Measurements from ENCODE around the gene OCIAD2. TPM values are rescaled to one million over a fixed set of nuclear protein-coding genes. Genes with fewer than 3 reads are reported as not detected.

OCIAD2 gene
- polyA plus RNA-seq = 125 TPM
- long read RNA-seq, donor 1, transcript OCIAD2-205 (7 exons, 1,163 nt) = major isoform, 53 of 67 reads
- long read RNA-seq, donor 1, transcript OCIAD2-204 (6 exons, 812 nt) = minor isoform, 7 of 67 reads
- long read RNA-seq, donor 1, partial matches to known transcripts = 6 of 67 reads
- long read RNA-seq, donor 1, other reads (novel, unspliced or antisense) = 0 of 67 reads
- long read RNA-seq, donor 2, transcript OCIAD2-205 (7 exons, 1,163 nt) = major isoform, 98 of 136 reads
- long read RNA-seq, donor 2, transcript OCIAD2-204 (6 exons, 812 nt) = minor isoform, 12 of 136 reads
- long read RNA-seq, donor 2, partial matches to known transcripts = 25 of 136 reads
- long read RNA-seq, donor 2, other reads (novel, unspliced or antisense) = 0 of 136 reads
- long read RNA-seq, donor 3, transcript OCIAD2-204 (6 exons, 812 nt) = minor isoform, 9 of 198 reads
- long read RNA-seq, donor 3, transcript OCIAD2-205 (7 exons, 1,163 nt) = major isoform, 157 of 198 reads
- long read RNA-seq, donor 3, partial matches to known transcripts = 29 of 198 reads
- long read RNA-seq, donor 3, other reads (novel, unspliced or antisense) = 0 of 198 reads
- long read RNA-seq, donor 4, transcript OCIAD2-205 (7 exons, 1,163 nt) = major isoform, 17 of 17 reads
- long read RNA-seq, donor 4, partial matches to known transcripts = 0 of 17 reads
- long read RNA-seq, donor 4, other reads (novel, unspliced or antisense) = 0 of 17 reads
- long read RNA-seq, donor 5, transcript OCIAD2-205 (7 exons, 1,163 nt) = major isoform, 42 of 45 reads
- long read RNA-seq, donor 5, partial matches to known transcripts = 0 of 45 reads
- long read RNA-seq, donor 5, other reads (novel, unspliced or antisense) = 0 of 45 reads
- long read RNA-seq, donor 6, transcript OCIAD2-204 (6 exons, 812 nt) = minor isoform, 7 of 137 reads
- long read RNA-seq, donor 6, transcript OCIAD2-205 (7 exons, 1,163 nt) = major isoform, 105 of 137 reads
- long read RNA-seq, donor 6, partial matches to known transcripts = 20 of 137 reads
- long read RNA-seq, donor 6, other reads (novel, unspliced or antisense) = 5 of 137 reads
- long read RNA-seq, donor 7, transcript OCIAD2-205 (7 exons, 1,163 nt) = major isoform, 23 of 24 reads
- long read RNA-seq, donor 7, partial matches to known transcripts = 0 of 24 reads
- long read RNA-seq, donor 7, other reads (novel, unspliced or antisense) = 0 of 24 reads
- long read RNA-seq, donor 8, transcript OCIAD2-205 (7 exons, 1,163 nt) = major isoform, 143 of 194 reads
- long read RNA-seq, donor 8, transcript OCIAD2-204 (6 exons, 812 nt) = minor isoform, 15 of 194 reads
- long read RNA-seq, donor 8, partial matches to known transcripts = 26 of 194 reads
- long read RNA-seq, donor 8, other reads (novel, unspliced or antisense) = 7 of 194 reads
- long read RNA-seq, donor 9, transcript OCIAD2-204 (6 exons, 812 nt) = minor isoform, 12 of 141 reads
- long read RNA-seq, donor 9, transcript OCIAD2-205 (7 exons, 1,163 nt) = major isoform, 94 of 141 reads
- long read RNA-seq, donor 9, partial matches to known transcripts = 28 of 141 reads
- long read RNA-seq, donor 9, other reads (novel, unspliced or antisense) = 6 of 141 reads
- long read RNA-seq, donor 10, transcript OCIAD2-205 (7 exons, 1,163 nt) = major isoform, 138 of 173 reads
- long read RNA-seq, donor 10, transcript OCIAD2-204 (6 exons, 812 nt) = minor isoform, 6 of 173 reads
- long read RNA-seq, donor 10, partial matches to known transcripts = 16 of 173 reads
- long read RNA-seq, donor 10, other reads (novel, unspliced or antisense) = 8 of 173 reads
- long read RNA-seq, donor 11, transcript OCIAD2-204 (6 exons, 812 nt) = minor isoform, 12 of 106 reads
- long read RNA-seq, donor 11, transcript OCIAD2-205 (7 exons, 1,163 nt) = major isoform, 73 of 106 reads
- long read RNA-seq, donor 11, partial matches to known transcripts = 18 of 106 reads
- long read RNA-seq, donor 11, other reads (novel, unspliced or antisense) = 0 of 106 reads

- 0% methylated on average over 2 of the region's 65 CpGs for WGBS (ENCODE audit: insufficient coverage, low lambda C conversion rate)
- Histone ChIP-seq H3K4me3 (ENCODE audit: low read length) (peak within 1 kb of the TSS; percentile 83), H3K27ac (ENCODE audit: low read length) (peak within 1 kb of the TSS; percentile 72), H3K27me3 (ENCODE audit: control insufficient read depth, insufficient read depth, low read length) (no peaks in the 10 kb centered on the region), H3K4me1 (ENCODE audit: control insufficient read depth, insufficient read depth, low read length) (peaks cover 6% of the 10 kb centered on the region), H3K36me3 (ENCODE audit: control insufficient read depth, insufficient read depth, low read length) (peaks cover 24% of the 10 kb centered on the region), H3K9me3 (ENCODE audit: control insufficient read depth, low read depth, low read length) (no peaks in the 10 kb centered on the region)
- peak; percentile 79 to 87 for DNase-seq
Measured at GRCh38 chr4:48906206-48907173, at the start of gene OCIAD2. TSS of gene OCIAD2 (minus strand) at chr4:48906774. CDS start at chr4:48904549, 2,225 bp downstream.

- no peak for DNase-seq
- Histone ChIP-seq H3K4me3 (ENCODE audit: low read length) (no peak overlapping the region), H3K27ac (ENCODE audit: low read length) (no peak overlapping the region), H3K4me1 (ENCODE audit: control insufficient read depth, insufficient read depth, low read length) (no peaks in the 10 kb centered on the region), H3K27me3 (ENCODE audit: control insufficient read depth, insufficient read depth, low read length) (no peaks in the 10 kb centered on the region), H3K36me3 (ENCODE audit: control insufficient read depth, insufficient read depth, low read length) (no peaks in the 10 kb centered on the region), H3K9me3 (ENCODE audit: control insufficient read depth, low read depth, low read length) (no peaks in the 10 kb centered on the region)
- no CpG with 5 or more reads among the region's 2 CpGs for WGBS (ENCODE audit: insufficient coverage, low lambda C conversion rate)
Measured at GRCh38 chr4:48954314-48954713, 47.7 kb upstream of the OCIAD2 start.

GRCh38 chr4:48949518-48950219 lies 43.1 kb upstream of the OCIAD2 start:
- Histone ChIP-seq H3K4me1 (ENCODE audit: control insufficient read depth, insufficient read depth, low read length) (no peaks in the 10 kb centered on the region), H3K27ac (ENCODE audit: low read length) (peak overlapping the region; percentile 13), H3K4me3 (ENCODE audit: low read length) (no peak overlapping the region), H3K36me3 (ENCODE audit: control insufficient read depth, insufficient read depth, low read length) (no peaks in the 10 kb centered on the region), H3K27me3 (ENCODE audit: control insufficient read depth, insufficient read depth, low read length) (no peaks in the 10 kb centered on the region), H3K9me3 (ENCODE audit: control insufficient read depth, low read depth, low read length) (no peaks in the 10 kb centered on the region)
- WGBS (ENCODE audit: insufficient coverage, low lambda C conversion rate) = no CpG with 5 or more reads among the region's 4 CpGs
- DNase-seq = no peak

GRCh38 chr4:48949086-48949485 lies 42.5 kb upstream of the OCIAD2 start:
- Histone ChIP-seq H3K27ac (ENCODE audit: low read length) (peak overlapping the region; percentile 13), H3K4me3 (ENCODE audit: low read length) (no peak overlapping the region), H3K36me3 (ENCODE audit: control insufficient read depth, insufficient read depth, low read length) (no peaks in the 10 kb centered on the region), H3K27me3 (ENCODE audit: control insufficient read depth, insufficient read depth, low read length) (no peaks in the 10 kb centered on the region), H3K9me3 (ENCODE audit: control insufficient read depth, low read depth, low read length) (no peaks in the 10 kb centered on the region), H3K4me1 (ENCODE audit: control insufficient read depth, insufficient read depth, low read length) (no peaks in the 10 kb centered on the region)
- peak in 1 of 2 donors; percentile 34 for DNase-seq

- H3K4me3 ChIP-seq (ENCODE audit: low read length) = no peak overlapping the region
- no peak overlapping the region for H3K27ac ChIP-seq (ENCODE audit: low read length)
- WGBS (ENCODE audit: insufficient coverage, low lambda C conversion rate) = no CpG with 5 or more reads among the region's 1 CpG
- H3K4me1 ChIP-seq (ENCODE audit: control insufficient read depth, insufficient read depth, low read length) = no peaks in the 10 kb centered on the region
- H3K36me3 ChIP-seq (ENCODE audit: control insufficient read depth, insufficient read depth, low read length) = no peaks in the 10 kb centered on the region
- no peaks in the 10 kb centered on the region for H3K27me3 ChIP-seq (ENCODE audit: control insufficient read depth, insufficient read depth, low read length)
- H3K9me3 ChIP-seq (ENCODE audit: control insufficient read depth, low read depth, low read length) = no peaks in the 10 kb centered on the region
- DNase-seq = no peak
Measured at GRCh38 chr4:48947731-48948130, 41.2 kb upstream of the OCIAD2 start.

- Histone ChIP-seq H3K27me3 (ENCODE audit: control insufficient read depth, insufficient read depth, low read length) (peaks cover 2% of the 10 kb centered on the region), H3K27ac (ENCODE audit: low read length) (no peak overlapping the region), H3K36me3 (ENCODE audit: control insufficient read depth, insufficient read depth, low read length) (no peaks in the 10 kb centered on the region), H3K4me1 (ENCODE audit: control insufficient read depth, insufficient read depth, low read length) (no peaks in the 10 kb centered on the region), H3K9me3 (ENCODE audit: control insufficient read depth, low read depth, low read length) (no peaks in the 10 kb centered on the region), H3K4me3 (ENCODE audit: low read length) (no peak overlapping the region)
- no peak for DNase-seq
- 80% methylated on average over 1 of the region's 2 CpGs for WGBS (ENCODE audit: insufficient coverage, low lambda C conversion rate)
Measured at GRCh38 chr4:48945981-48946380, 39.4 kb upstream of the OCIAD2 start.

- H3K4me3 ChIP-seq (ENCODE audit: low read length) = no peak overlapping the region
- no peaks in the 10 kb centered on the region for H3K36me3 ChIP-seq (ENCODE audit: control insufficient read depth, insufficient read depth, low read length)
- H3K4me1 ChIP-seq (ENCODE audit: control insufficient read depth, insufficient read depth, low read length) = no peaks in the 10 kb centered on the region
- H3K27ac ChIP-seq (ENCODE audit: low read length) = no peak overlapping the region
- peaks cover 3% of the 10 kb centered on the region for H3K27me3 ChIP-seq (ENCODE audit: control insufficient read depth, insufficient read depth, low read length)
- no peaks in the 10 kb centered on the region for H3K9me3 ChIP-seq (ENCODE audit: control insufficient read depth, low read depth, low read length)
- DNase-seq = no peak
- WGBS (ENCODE audit: insufficient coverage, low lambda C conversion rate) = no CpG with 5 or more reads among the region's 6 CpGs
Measured at GRCh38 chr4:48944756-48945241, 38.2 kb upstream of the OCIAD2 start.

- H3K27ac ChIP-seq (ENCODE audit: low read length) = no peak overlapping the region
- no peak for DNase-seq
- H3K27me3 ChIP-seq (ENCODE audit: control insufficient read depth, insufficient read depth, low read length) = peaks cover 4% of the 10 kb centered on the region
- no peaks in the 10 kb centered on the region for H3K9me3 ChIP-seq (ENCODE audit: control insufficient read depth, low read depth, low read length)
- WGBS (ENCODE audit: insufficient coverage, low lambda C conversion rate) = 93% methylated on average over 2 of the region's 8 CpGs
- no peak overlapping the region for H3K4me3 ChIP-seq (ENCODE audit: low read length)
- no peaks in the 10 kb centered on the region for H3K4me1 ChIP-seq (ENCODE audit: control insufficient read depth, insufficient read depth, low read length)
- no peaks in the 10 kb centered on the region for H3K36me3 ChIP-seq (ENCODE audit: control insufficient read depth, insufficient read depth, low read length)
Measured at GRCh38 chr4:48944252-48944651, 37.7 kb upstream of the OCIAD2 start.

All from large intestine (tissue), 12 donors.